K562 (cell line): ENCODE measurements around the gene KCTD3. TPM values are rescaled to one million over a fixed set of nuclear protein-coding genes. Genes with fewer than 3 reads are reported as not detected.

Experiments
- ATAC-seq: fragments of 200-7000 bp; cut with Tn5 transposase; 3 replicates; pipeline ENCODE4 v1.9.1; 2020; ENCODE audit warnings: moderate library complexity
- BruUV-seq: library from RNA; stranded (reverse); fragments of 400-500 nt; replicated peaks from 2 replicates; lab custom pipeline; 2021; lab: Mats Ljungman, UMichigan
- CTCF ChIA-PET: fragments of 300-600 bp; formaldehyde crosslinking; extraction: SDS; loops from one replicate; lab custom pipeline; 2021; ENCODE audit warnings: low intra/inter-chr PET ratio; lab: Yijun Ruan, JAX
- POLR2A ChIA-PET: fragments of 300-600, 350-650 bp; sonication (Branson Sonifier 250); formaldehyde crosslinking; extraction: SDS; loops from one replicate; lab custom pipeline; 2021; ENCODE audit warnings: antibody characterized with exemption, inconsistent platforms; lab: Yijun Ruan, JAX
- DNase-seq, 4 experiments: peaks; one replicate each; pipeline versions ENCODE4 v3.0.0 to v3.0.0-alpha.2; 2011 to 2018; ENCODE audit warnings: low spot score in 3 of 4, mixed read lengths in 3 of 4; ENCODE audit errors: extremely low read depth in 1 of 4
- FAIRE-seq: peaks from 2 replicates; lab custom pipeline; 2011; peaks lifted over from hg19 to GRCh38; lab: Jason Lieb, UNC
- H2AFZ ChIP-seq: 2 replicates; pipeline ENCODE4 v1.6.0; 2011; ENCODE audit warnings: low read depth, low read length, control low read depth, inconsistent platforms
- H3K27ac ChIP-seq: fragments of 200-600 bp; 3 replicates; pipeline ENCODE4 v1.8.0; 2011; ENCODE audit warnings: low read depth, mild to moderate bottlenecking, control low read depth, inconsistent platforms, low read length, moderate library complexity, mixed read lengths; ENCODE audit errors: extremely low read depth
- H3K27me3 ChIP-seq, 2 experiments: fragments of 300-600 bp in 1 of 2; 2 replicates in 1 of 2; 3 replicates in 1 of 2; pipeline versions ENCODE4 v1.6.0 to v1.8.0; 2011; ENCODE audit warnings: inconsistent platforms in 2 of 2, low read length in 2 of 2, mild to moderate bottlenecking in 1 of 2, mixed read lengths in 1 of 2, moderate library complexity in 1 of 2; ENCODE audit not compliant: control insufficient read depth in 2 of 2, insufficient read depth in 2 of 2
- H3K36me3 ChIP-seq: fragments of 300-600 bp; 3 replicates; pipeline ENCODE4 v1.8.0; 2011; ENCODE audit warnings: mild to moderate bottlenecking, low read length, inconsistent platforms; ENCODE audit not compliant: control insufficient read depth, insufficient read depth
- H3K4me1 ChIP-seq, 2 experiments: fragments of 200-600 bp in 1 of 2; replicated peaks in 1 of 2; 2 replicates in 1 of 2; 3 replicates in 1 of 2; pipeline versions ENCODE4 v1.5.1 to v1.8.0; 2011; ENCODE audit warnings: inconsistent platforms in 2 of 2, low read length in 2 of 2, mild to moderate bottlenecking in 1 of 2, mixed read lengths in 1 of 2, moderate library complexity in 1 of 2; ENCODE audit not compliant: control insufficient read depth in 2 of 2, insufficient read depth in 2 of 2
- H3K4me2 ChIP-seq: 2 replicates; pipeline ENCODE4 v1.6.1; 2011; ENCODE audit warnings: low read length, control low read depth, inconsistent platforms, mixed read lengths; ENCODE audit not compliant: insufficient read depth
- H3K4me3 ChIP-seq: fragments of 200-600 bp; sonication (generic), shearing (Covaris generic); 2 replicates; pipeline ENCODE4 v1.5.1; 2016; ENCODE audit warnings: control low read depth, inconsistent platforms
- H3K79me2 ChIP-seq: fragments of 200-600 bp; 3 replicates; pipeline ENCODE4 v1.8.0; 2011; ENCODE audit warnings: low read length, inconsistent platforms; ENCODE audit not compliant: control insufficient read depth, insufficient read depth
- H3K9ac ChIP-seq, 2 experiments: 2 replicates each; pipeline versions ENCODE4 v1.6.0 to v1.6.1; 2011; ENCODE audit warnings: low read depth in 2 of 2, low read length in 2 of 2, control low read depth in 1 of 2, inconsistent platforms in 1 of 2, mild to moderate bottlenecking in 1 of 2, mixed read lengths in 1 of 2; ENCODE audit not compliant: insufficient read depth in 1 of 2
- H3K9me1 ChIP-seq: one replicate; pipeline ENCODE4 v1.6.0; 2011; ENCODE audit warnings: inconsistent platforms, mild to moderate bottlenecking, low read length, moderate library complexity; ENCODE audit not compliant: control insufficient read depth, insufficient read depth
- H3K9me3 ChIP-seq: replicated peaks from 2 replicates; pipeline ENCODE4 v1.5.1; 2011; ENCODE audit warnings: low read depth, low read length, inconsistent platforms; ENCODE audit not compliant: control insufficient read depth, insufficient read depth
- H4K20me1 ChIP-seq: replicated peaks from 2 replicates; pipeline ENCODE4 v1.6.1; 2011; ENCODE audit warnings: low read length, inconsistent platforms, mixed read lengths; ENCODE audit not compliant: control insufficient read depth, insufficient read depth
- BRF2 ChIP-seq: IDR thresholded peaks from 3 replicates; pipeline ENCODE4 v1.6.1; 2011; ENCODE audit warnings: borderline replicate concordance, mild to moderate bottlenecking; ENCODE audit not compliant: insufficient read length, insufficient read depth
- CCNT2 ChIP-seq: IDR thresholded peaks from 2 replicates; pipeline ENCODE4 v1.6.1; 2011; ENCODE audit warnings: borderline replicate concordance, low read depth, mild to moderate bottlenecking, moderate library complexity, mixed read lengths, low read length; ENCODE audit not compliant: insufficient read length; ENCODE audit errors: extremely low read depth
- ETS2 ChIP-seq: IDR thresholded peaks from 2 replicates; pipeline ENCODE4 v1.6.1; 2016; ENCODE audit warnings: borderline replicate concordance, missing genetic modification characterization, mild to moderate bottlenecking, moderate library complexity, missing compliant biosample characterization; ENCODE audit not compliant: poor library complexity, severe bottlenecking
- HDGF ChIP-seq: fragments of 450-650 bp; IDR thresholded peaks from 2 replicates; pipeline ENCODE4 v1.6.1; 2016
- HOXB6 ChIP-seq: fragments of 250-450 bp; sonication (Bioruptor Pico); IDR thresholded peaks from 2 replicates; pipeline ENCODE4 v1.5.1; 2022; ENCODE audit warnings: mild to moderate bottlenecking, borderline replicate concordance
- PKNOX1 ChIP-seq: fragments of 450-650 bp; IDR thresholded peaks from 2 replicates; pipeline ENCODE4 v1.6.1; 2016
- POLR2H ChIP-seq: IDR thresholded peaks from 2 replicates; pipeline ENCODE4 v1.6.1; 2016; ENCODE audit warnings: missing genetic modification characterization, low read depth, mild to moderate bottlenecking, control low read depth, missing compliant biosample characterization, moderate library complexity
- PRDM10 ChIP-seq: fragments of 450-650 bp; IDR thresholded peaks from 2 replicates; pipeline ENCODE4 v1.6.1; 2018; ENCODE audit not compliant: partially characterized antibody
- USF1 ChIP-seq: sonication (generic); formaldehyde crosslinking; IDR thresholded peaks from 2 replicates; pipeline ENCODE4 v1.9.0; 2022; ENCODE audit warnings: mild to moderate bottlenecking, missing genetic modification reagents
- USF2 ChIP-seq: sonication (generic); formaldehyde crosslinking; IDR thresholded peaks from 2 replicates; pipeline ENCODE4 v1.5.0; 2020; ENCODE audit warnings: missing genetic modification reagents
- ZNF175 ChIP-seq: fragments of 200-800 bp; sonication (Bioruptor generic); IDR thresholded peaks from 2 replicates; pipeline ENCODE4 v1.6.1; 2016; ENCODE audit warnings: low read depth, mild to moderate bottlenecking, missing genetic modification characterization, missing compliant biosample characterization
- ZNF696 ChIP-seq: fragments of 250-450 bp; sonication (Bioruptor Pico); conservative IDR thresholded peaks from 2 replicates; pipeline ENCODE4 v1.4.0; 2020; ENCODE audit warnings: mild to moderate bottlenecking, moderate library complexity
- WGBS: fragments of 100-300 bp; shearing (Covaris generic); methylation state at CpG from one replicate; pipeline ENCODE4 v1.1.6; 2016; ENCODE audit warnings: low coverage, mixed read lengths; ENCODE audit not compliant: insufficient coverage; ENCODE audit errors: missing lambda C conversion rate; 5-methylcytosine and 5-hydroxymethylcytosine counted together
- in situ Hi-C: fragments of 300-500 bp; cut with MboI; formaldehyde crosslinking; loops from 4 replicates; pipeline ENCODE4 v1.15.0; 2018; ENCODE audit warnings: inconsistent platforms, mixed read lengths
- intact Hi-C: fragments of 100-400 bp; cut with micrococcal nuclease; formaldehyde crosslinking; loops from 2 replicates; pipeline ENCODE4 v1.14.2; 2022
- polyA plus RNA-seq, 8 experiments: library from polyadenylated mRNA; depleted of rRNA in 4 of 8; stranded (reverse) in 5 of 8; unstranded in 3 of 8; fragments of >200 nt; fragmentation: Nextera tagmentation in 2 of 8; fragmentation: Illumina TruSeq in 1 of 8; extraction: Ambion mirVana in 2 of 8; extraction: Trizol in 1 of 8; gene quantifications; 2 replicates each; pipeline versions ENCODE4 v1.2.1 to v1.2.3, GENCODE V29; 2011 to 2014; ENCODE audit warnings: inconsistent platforms in 1 of 8, missing spikeins in 1 of 8
- total RNA-seq, 7 experiments: library from RNA; depleted of rRNA in 6 of 7; stranded (reverse); fragments of >200 nt in 6 of 7; fragmentation: Illumina TruSeq in 2 of 7; extraction: Trizol in 2 of 7; gene quantifications; 2 replicates each; pipeline versions ENCODE4 v1.2.1 to v1.2.3, GENCODE V29; 2011 to 2021; ENCODE audit warnings: low replicate concordance in 1 of 7

KCTD3 gene
- total and polyA plus RNA-seq, 9 of the 15 experiments (the other 6 are each of a cell fraction or from before 2014, with no cell fraction given), result 12.8 to 77.1 (median 44.3) TPM

GRCh38 chr1:215651867-215652266 is 84.8 kb downstream of the KCTD3 start:
- Histone ChIP-seq H3K27ac (no peak overlapping the region), H4K20me1 (no peaks in the 10 kb centered on the region), H2AFZ (no peak overlapping the region), H3K9ac (no peak overlapping the region), H3K4me3 (no peak overlapping the region), H3K79me2 (no peaks in the 10 kb centered on the region), H3K9me1 (no peaks in the 10 kb centered on the region), H3K4me1 (no peaks in the 10 kb centered on the region), H3K9me3 (no peaks in the 10 kb centered on the region), H3K27me3 (no peaks in the 10 kb centered on the region), H3K36me3 (no peaks in the 10 kb centered on the region), H3K4me2 (no peak overlapping the region)
- FAIRE-seq, result no peak
- ChIA-PET CTCF (interaction anchor here (0.7 kb wide), 1 partner anchor 58 kb away, joined by 3 read pairs; no protein-coding TSS in a partner anchor), POLR2A (no interaction called here)
- DNase-seq, result no peak
- ATAC-seq, result no peak
- 0% methylated on average over 3 of the region's 3 CpGs for WGBS
- no TSS peak for BruUV-seq
- in situ Hi-C loops, result no loop called here
- intact Hi-C loops, result no loop called here
- TF ChIP-seq PRDM10 (no peak), USF1 (CRISPR knock-in tag) (no peak), HDGF (no peak), BRF2 (no peak), USF2 (CRISPR knock-in tag) (no peak), PKNOX1 (no peak), ZNF696 (CRISPR knock-in tag) (no peak), ETS2 (no peak), HOXB6 (CRISPR knock-in tag) (no peak), ZNF175 (CRISPR knock-in tag) (no peak), CCNT2 (no peak), POLR2H (tag) (no peak)
